ENCODE measurements around the gene AKT1S1.

Gene AKT1S1

DNA sequence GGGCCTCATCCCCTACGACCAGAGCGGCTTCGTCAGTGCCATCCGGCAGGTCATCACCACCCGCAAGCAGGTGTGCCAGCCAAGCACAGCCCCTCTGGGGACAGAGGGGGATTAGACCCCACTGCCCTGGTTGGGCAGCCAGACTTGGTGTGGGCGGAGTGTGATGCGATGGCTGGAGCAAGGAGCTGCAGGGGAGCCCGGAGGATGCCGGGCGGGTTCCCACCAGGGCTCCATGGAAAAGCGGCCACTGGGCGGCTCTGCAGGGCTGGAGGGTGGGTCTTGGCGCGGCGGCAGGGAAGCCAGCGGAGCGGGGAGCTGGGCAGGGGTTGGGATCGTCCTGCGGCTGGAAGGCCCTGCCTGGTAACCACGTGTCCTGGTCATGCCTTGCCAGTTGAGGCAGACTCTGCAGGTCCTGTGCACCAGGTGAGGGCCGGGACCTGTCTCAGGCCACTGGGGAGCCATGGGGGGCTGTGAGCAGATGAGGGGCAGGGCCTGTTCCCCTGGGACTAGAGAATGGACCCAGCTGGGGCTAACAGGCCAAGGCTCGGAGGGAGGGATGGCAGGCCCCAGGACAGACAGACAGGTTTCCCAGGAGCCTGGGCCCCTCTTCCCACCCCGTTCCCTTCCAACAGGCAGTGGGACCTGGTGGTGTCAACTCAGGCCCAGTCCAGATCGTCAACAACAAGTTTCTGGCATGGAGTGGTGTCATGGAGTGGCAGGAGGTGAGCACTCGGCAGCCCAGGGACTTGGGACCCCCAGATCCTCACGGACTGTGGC lies 19.9 kb downstream of the AKT1S1 start:
- TF ChIP-seq, protein P1, sequence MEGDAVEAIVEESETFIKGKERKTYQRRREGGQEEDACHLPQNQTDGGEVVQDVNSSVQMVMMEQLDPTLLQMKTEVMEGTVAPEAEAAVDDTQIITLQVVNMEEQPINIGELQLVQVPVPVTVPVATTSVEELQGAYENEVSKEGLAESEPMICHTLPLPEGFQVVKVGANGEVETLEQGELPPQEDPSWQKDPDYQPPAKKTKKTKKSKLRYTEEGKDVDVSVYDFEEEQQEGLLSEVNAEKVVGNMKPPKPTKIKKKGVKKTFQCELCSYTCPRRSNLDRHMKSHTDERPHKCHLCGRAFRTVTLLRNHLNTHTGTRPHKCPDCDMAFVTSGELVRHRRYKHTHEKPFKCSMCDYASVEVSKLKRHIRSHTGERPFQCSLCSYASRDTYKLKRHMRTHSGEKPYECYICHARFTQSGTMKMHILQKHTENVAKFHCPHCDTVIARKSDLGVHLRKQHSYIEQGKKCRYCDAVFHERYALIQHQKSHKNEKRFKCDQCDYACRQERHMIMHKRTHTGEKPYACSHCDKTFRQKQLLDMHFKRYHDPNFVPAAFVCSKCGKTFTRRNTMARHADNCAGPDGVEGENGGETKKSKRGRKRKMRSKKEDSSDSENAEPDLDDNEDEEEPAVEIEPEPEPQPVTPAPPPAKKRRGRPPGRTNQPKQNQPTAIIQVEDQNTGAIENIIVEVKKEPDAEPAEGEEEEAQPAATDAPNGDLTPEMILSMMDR (IDR thresholded peaks at IDR 0.05; ENCODE audit: low read depth, low read length), result no peak
- H3K4me3 ChIP-seq (ENCODE audit: low read depth, low read length), result no peak overlapping the region
- no peak for DNase-seq (ENCODE audit: low read depth, low spot score)
- in situ Hi-C loops (cut with HindIII; ENCODE audit: low sequenced_read_pairs), result no loop called here

DNA sequence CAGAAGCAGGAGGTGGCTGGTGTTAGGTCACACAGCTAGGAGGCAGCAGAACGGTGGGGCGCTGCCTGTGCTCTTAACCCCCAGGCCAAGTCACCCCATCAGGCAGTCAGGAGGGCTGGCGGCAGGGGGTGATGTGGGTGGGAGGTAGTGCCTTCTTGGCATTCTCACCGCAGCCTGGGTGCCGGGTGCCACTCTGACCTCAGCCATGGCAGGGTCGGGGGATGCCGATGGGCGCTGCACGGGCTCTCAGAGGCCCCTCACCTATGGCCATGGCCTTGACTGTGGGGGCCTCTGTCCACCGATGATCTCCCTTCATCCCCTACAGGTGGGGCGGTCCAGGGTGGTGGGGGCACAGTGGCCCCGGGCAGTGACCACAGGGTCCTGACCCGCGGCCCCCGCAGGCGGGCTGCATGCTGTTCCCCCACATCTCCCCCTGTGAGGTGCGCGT lies 20.6 kb downstream of the AKT1S1 start:
- no peak overlapping the region for H3K4me3 ChIP-seq (ENCODE audit: low read depth, low read length)

DNA sequence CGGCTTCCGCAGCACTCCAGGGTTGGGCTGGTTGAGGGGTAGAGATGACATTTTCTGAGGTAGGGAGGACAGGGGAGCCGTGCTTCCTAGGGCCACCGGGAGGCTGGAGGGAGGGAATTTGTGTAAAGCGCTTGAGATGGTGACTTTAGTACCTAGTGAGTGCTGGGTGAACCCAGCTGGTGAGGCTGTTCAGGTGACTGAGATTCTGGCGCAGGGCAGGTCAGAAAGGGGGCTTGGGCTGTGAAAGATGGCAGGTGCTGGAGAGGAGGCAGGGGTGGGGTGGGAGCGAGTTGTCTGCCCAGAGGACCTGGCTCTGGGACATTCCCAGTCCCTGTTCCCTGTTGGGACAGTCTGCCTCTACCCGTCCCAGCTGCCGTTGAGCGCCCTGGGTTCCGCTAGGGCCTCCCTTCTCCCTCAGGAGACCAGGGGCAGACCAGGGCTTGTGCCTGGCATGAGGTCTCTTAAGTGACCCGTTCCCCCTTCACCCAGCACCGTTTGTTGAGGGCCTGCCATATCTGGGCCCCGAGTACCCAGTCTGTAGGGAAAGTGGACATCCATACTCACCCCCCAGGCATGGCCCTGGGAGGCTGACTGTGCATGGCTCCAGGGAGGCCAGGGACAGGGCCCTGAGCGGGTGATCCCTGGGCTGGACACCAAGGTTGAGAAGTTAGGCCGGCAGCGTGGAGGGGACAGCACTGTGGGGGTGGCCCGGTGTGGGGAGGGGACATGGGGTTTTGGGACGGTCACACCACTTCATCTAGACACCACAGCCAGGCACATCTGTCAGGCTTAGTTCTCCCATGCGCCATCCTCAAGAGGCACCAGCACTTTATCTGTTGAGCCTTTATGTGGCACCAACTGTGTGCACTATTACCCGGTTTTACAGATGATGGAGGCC lies 21.2 kb downstream of the AKT1S1 start:
- in situ Hi-C loops (cut with HindIII; ENCODE audit: low sequenced_read_pairs), result no loop called here

More for the DNA sequence above, 20.6 kb downstream of the AKT1S1 start:
- in situ Hi-C loops (cut with HindIII; ENCODE audit: low sequenced_read_pairs), result no loop called here
- TF ChIP-seq, protein P1 (IDR thresholded peaks at IDR 0.05; ENCODE audit: low read depth, low read length), result no peak
- no peak for DNase-seq (ENCODE audit: low read depth, low spot score)

DNA sequence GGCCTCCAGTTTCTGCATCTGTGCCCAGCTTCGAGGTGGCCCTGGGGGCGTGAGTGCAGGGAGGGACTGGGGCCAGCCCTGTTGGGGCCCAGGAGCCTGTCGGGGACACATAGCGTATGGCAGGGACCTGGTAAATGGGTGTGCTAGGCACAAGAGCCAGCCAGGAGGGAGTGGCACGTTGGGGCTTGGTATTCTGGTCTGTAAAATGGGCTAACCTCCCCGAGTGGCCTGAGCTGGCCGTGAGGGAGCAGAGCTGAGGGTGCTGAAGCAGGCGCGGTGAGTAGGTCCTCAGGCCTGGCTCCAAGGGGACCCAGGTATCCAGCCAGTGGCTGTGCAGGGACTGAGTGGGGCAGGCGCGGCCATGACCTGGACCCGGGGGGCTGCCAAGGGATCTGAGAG lies 21.9 kb downstream of the AKT1S1 start:
- in situ Hi-C loops (cut with HindIII; ENCODE audit: low sequenced_read_pairs), result no loop called here
- TF ChIP-seq, protein P1 (IDR thresholded peaks at IDR 0.05; ENCODE audit: low read depth, low read length), result no peak
- DNase-seq (ENCODE audit: low read depth, low spot score), result no peak
- no peak overlapping the region for H3K4me3 ChIP-seq (ENCODE audit: low read depth, low read length)

More for the DNA sequence above, 21.2 kb downstream of the AKT1S1 start:
- no peak for DNase-seq (ENCODE audit: low read depth, low spot score)
- TF ChIP-seq, protein P1 (IDR thresholded peaks at IDR 0.05; ENCODE audit: low read depth, low read length), result no peak
- no peak overlapping the region for H3K4me3 ChIP-seq (ENCODE audit: low read depth, low read length)

DNA sequence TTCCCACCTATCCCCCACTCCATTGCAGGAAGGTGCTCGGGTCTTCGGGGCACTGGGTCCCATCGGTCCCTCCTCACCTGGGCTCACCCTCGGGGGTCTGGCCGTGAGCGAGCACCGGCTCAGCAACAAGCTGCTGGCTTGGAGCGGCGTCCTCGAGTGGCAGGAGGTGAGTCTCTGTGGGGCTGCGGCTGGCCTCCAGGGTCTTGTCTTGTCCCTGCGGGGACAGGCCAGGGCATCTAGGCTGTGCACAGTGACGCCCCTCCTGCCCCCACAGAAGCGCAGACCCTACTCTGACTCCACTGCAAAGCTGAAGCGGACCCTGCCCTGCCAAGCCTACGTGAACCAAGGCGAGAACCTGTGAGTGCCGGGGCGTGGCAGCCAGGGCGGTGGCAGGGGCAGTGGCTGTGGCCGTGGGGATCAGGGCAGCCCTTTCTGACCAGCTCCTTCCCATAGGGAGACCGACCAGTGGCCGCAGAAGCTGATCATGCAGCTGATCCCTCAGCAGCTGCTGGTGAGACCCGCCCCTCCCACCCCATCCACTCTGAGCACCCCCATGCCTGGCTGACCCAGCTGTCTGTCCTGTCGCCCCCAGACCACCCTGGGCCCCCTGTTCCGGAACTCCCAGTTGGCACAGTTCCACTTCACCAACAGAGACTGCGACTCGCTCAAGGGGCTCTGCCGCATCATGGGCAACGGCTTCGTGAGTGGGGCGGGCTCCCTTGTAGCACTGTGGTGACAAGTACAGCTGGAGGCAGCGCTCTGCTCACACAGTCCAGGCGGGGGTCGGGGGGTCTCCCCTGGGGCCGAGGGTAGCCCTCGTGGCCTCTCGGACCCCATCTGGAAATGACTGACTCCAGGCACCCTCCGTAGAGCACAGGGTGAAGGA lies 22.5 kb downstream of the AKT1S1 start:
- TF ChIP-seq, protein P1 (IDR thresholded peaks at IDR 0.05; ENCODE audit: low read depth, low read length), result no peak
- H3K4me3 ChIP-seq (ENCODE audit: low read depth, low read length), result no peak overlapping the region
- DNase-seq (ENCODE audit: low read depth, low spot score), result no peak
- in situ Hi-C loops (cut with HindIII; ENCODE audit: low sequenced_read_pairs), result no loop called here

Data from astrocyte of the spinal cord (primary cell).